Fibroblast of the aortic adventitia (primary cell): ENCODE data around the gene C3orf18. TPM values are rescaled to one million over a fixed set of nuclear protein-coding genes. Genes with fewer than 3 reads are reported as not detected.

Experiments used
- DNase-seq: peaks from one replicate; pipeline ENCODE4 v3.0.0-alpha.2; 2010; ENCODE audit warnings: low read depth
- H3K4me3 ChIP-seq: 2 replicates; pipeline ENCODE4 v1.5.1; 2011; ENCODE audit warnings: low read depth, mild to moderate bottlenecking, control low read depth, low read length, moderate library complexity
- CTCF ChIP-seq: IDR thresholded peaks from 2 replicates; pipeline ENCODE4 v1.5.1; 2011; ENCODE audit warnings: mild to moderate bottlenecking, low read length, control low read depth, inconsistent platforms; ENCODE audit not compliant: insufficient read depth
- total RNA-seq: library from RNA; depleted of rRNA; stranded (reverse); fragments of >200 nt; gene quantifications from 2 replicates; pipeline ENCODE4 v1.2.3, GENCODE V29; 2012; ENCODE audit warnings: low replicate concordance

C3orf18 gene
- total RNA-seq, 1 donor = 13.3 TPM

- H3K4me3 ChIP-seq = no peak overlapping the region
- TF ChIP-seq CTCF = no peak
- DNase-seq = no peak
Measured at GRCh38 chr3:50530001-50530970, 37.3 kb downstream of the C3orf18 start.

GRCh38 chr3:50525987-50526386, 41.6 kb downstream of the C3orf18 start:
- no peak for TF ChIP-seq CTCF
- peak; percentile 46 for DNase-seq
- H3K4me3 ChIP-seq = no peak overlapping the region

GRCh38 chr3:50525191-50525910, 42.2 kb downstream of the C3orf18 start:
- DNase-seq = no peak
- no peak for TF ChIP-seq CTCF
- no peak overlapping the region for H3K4me3 ChIP-seq

- no peak for DNase-seq
- no peak overlapping the region for H3K4me3 ChIP-seq
- no peak for TF ChIP-seq CTCF
Measured at GRCh38 chr3:50524746-50525145, 42.8 kb downstream of the C3orf18 start.

- TF ChIP-seq CTCF = no peak
- no peak overlapping the region for H3K4me3 ChIP-seq
- no peak for DNase-seq
Measured at GRCh38 chr3:50523279-50523811, 44.2 kb downstream of the C3orf18 start.

GRCh38 chr3:50521572-50521971, 46.0 kb downstream of the C3orf18 start:
- no peak for TF ChIP-seq CTCF
- DNase-seq = no peak
- no peak overlapping the region for H3K4me3 ChIP-seq
